Measurements from ENCODE around the gene AQP12B. TPM values are rescaled to one million over a fixed set of nuclear protein-coding genes. Genes with fewer than 3 reads are reported as not detected.

AQP12B gene
- total and polyA plus RNA-seq, 2 experiments from 2014 or later: not detected

DNA sequence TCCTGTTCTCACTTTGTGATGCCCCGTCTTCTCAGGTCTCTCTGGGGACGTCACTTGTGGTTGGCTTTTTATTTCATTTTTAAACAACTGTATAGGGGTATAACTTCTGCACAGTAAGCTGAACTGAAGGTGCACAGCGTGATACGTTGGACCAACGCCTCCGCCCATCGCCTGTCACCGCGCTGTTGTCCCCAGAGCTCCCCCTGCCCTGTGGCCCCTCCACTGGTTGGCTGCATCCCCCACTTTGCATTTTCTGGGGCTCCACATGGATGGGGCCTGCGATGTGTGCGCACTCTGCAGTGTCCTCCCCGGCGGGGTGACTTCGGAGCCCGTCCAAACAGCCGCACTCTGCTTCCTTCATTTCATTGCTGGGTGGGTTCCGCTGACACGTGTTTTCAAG is 43.1 kb downstream of the AQP12B start:
- Histone ChIP-seq H3K9me2 (ENCODE audit: insufficient read depth) (no peaks in the 10 kb centered on the region), H3K79me2 (ENCODE audit: insufficient read depth) (no peaks in the 10 kb centered on the region), H3K27me3 (replicated peaks; ENCODE audit: insufficient read depth) (peaks cover 14% of the 10 kb centered on the region), H3K36me3 (ENCODE audit: low read depth) (no peaks in the 10 kb centered on the region), H3K9me3 (ENCODE audit: low read depth) (no peaks in the 10 kb centered on the region), H3K27ac (no peak overlapping the region), H4K20me1 (ENCODE audit: insufficient read depth) (no peaks in the 10 kb centered on the region), H3K9ac (no peak overlapping the region), H3K4me1 (ENCODE audit: insufficient read depth) (no peaks in the 10 kb centered on the region), H3F3A (ENCODE audit: insufficient read depth) (no peaks in the 10 kb centered on the region), H3K4me2 (ENCODE audit: unreplicated experiment) (no peak overlapping the region), H3K4me3 (no peak overlapping the region), H2AFZ (no peak overlapping the region)
- in situ Hi-C loops (cut with MboI): no loop called here
- no peak for DNase-seq
- 87 to 89% methylated on average over 16 to 18 of the region's 18 CpGs for WGBS, 2 experiments (ENCODE audit: low coverage in 1 of 2, low lambda C conversion rate in 2 of 2, missing lambda C conversion rate in 2 of 2)
- TF ChIP-seq EZH2phosphoT487 (IDR thresholded peaks at IDR 0.05; ENCODE audit: insufficient read depth, low read depth): no peak
- no peak for TF ChIP-seq EZH2 (IDR thresholded peaks at IDR 0.05; ENCODE audit: insufficient read depth, poor library complexity, severe bottlenecking)

GRCh38 chr2:240638512-240639160 is 44.0 kb downstream of the AQP12B start:
- H3F3A ChIP-seq (ENCODE audit: insufficient read depth): no peaks in the 10 kb centered on the region
- H3K4me1 ChIP-seq (ENCODE audit: insufficient read depth): no peaks in the 10 kb centered on the region
- no peaks in the 10 kb centered on the region for H3K9me2 ChIP-seq (ENCODE audit: insufficient read depth)
- no peak overlapping the region for H3K27ac ChIP-seq
- H3K27me3 ChIP-seq (replicated peaks; ENCODE audit: insufficient read depth): peaks cover 14% of the 10 kb centered on the region
- no peak for TF ChIP-seq EZH2phosphoT487 (IDR thresholded peaks at IDR 0.05; ENCODE audit: insufficient read depth, low read depth)
- DNase-seq: no peak
- no peaks in the 10 kb centered on the region for H3K36me3 ChIP-seq (ENCODE audit: low read depth)
- no peak overlapping the region for H3K4me3 ChIP-seq
- no peak overlapping the region for H3K9ac ChIP-seq
- H2AFZ ChIP-seq: no peak overlapping the region
- no peaks in the 10 kb centered on the region for H4K20me1 ChIP-seq (ENCODE audit: insufficient read depth)
- H3K9me3 ChIP-seq (ENCODE audit: low read depth): no peaks in the 10 kb centered on the region
- H3K79me2 ChIP-seq (ENCODE audit: insufficient read depth): no peaks in the 10 kb centered on the region
- in situ Hi-C loops (cut with MboI): no loop called here
- H3K4me2 ChIP-seq (ENCODE audit: unreplicated experiment): no peak overlapping the region
- WGBS, 2 experiments (ENCODE audit: low coverage in 1 of 2, low lambda C conversion rate in 2 of 2, missing lambda C conversion rate in 2 of 2): 8 to 14% methylated on average over 18 of the region's 18 CpGs

DNA sequence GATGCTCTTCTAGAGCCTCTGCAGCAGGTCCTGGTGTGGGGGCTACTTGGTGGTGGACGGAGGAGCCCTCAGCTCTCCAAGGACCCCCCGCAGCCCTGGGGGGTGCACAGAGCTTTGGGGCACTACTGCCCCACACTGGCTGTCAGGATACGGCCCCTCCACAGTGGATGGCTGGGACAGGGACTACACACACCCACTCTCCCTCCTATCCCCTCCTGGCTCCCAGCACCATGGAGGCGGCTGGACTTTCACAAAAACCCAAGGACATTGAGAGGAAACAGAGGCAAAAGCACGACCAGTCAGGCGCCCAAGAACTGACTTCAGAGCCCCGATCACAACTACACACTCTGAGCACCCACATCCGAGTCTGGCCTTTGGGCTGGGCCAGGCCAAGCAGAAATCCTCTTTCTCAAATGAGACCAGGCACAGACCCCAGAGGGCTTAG is 44.8 kb downstream of the AQP12B start:
- peaks cover 14% of the 10 kb centered on the region for H3K27me3 ChIP-seq (replicated peaks; ENCODE audit: insufficient read depth)
- no peaks in the 10 kb centered on the region for H3K79me2 ChIP-seq (ENCODE audit: insufficient read depth)
- no peak overlapping the region for H3K27ac ChIP-seq
- no peaks in the 10 kb centered on the region for H3K36me3 ChIP-seq (ENCODE audit: low read depth)
- no peaks in the 10 kb centered on the region for H3K9me2 ChIP-seq (ENCODE audit: insufficient read depth)
- H3F3A ChIP-seq (ENCODE audit: insufficient read depth): no peaks in the 10 kb centered on the region
- TF ChIP-seq EZH2 (IDR thresholded peaks at IDR 0.05; ENCODE audit: insufficient read depth, poor library complexity, severe bottlenecking): no peak
- no peak for TF ChIP-seq EZH2phosphoT487 (IDR thresholded peaks at IDR 0.05; ENCODE audit: insufficient read depth, low read depth)
- no peak overlapping the region for H3K9ac ChIP-seq
- H3K4me1 ChIP-seq (ENCODE audit: insufficient read depth): no peaks in the 10 kb centered on the region
- no peak for DNase-seq
- no peak overlapping the region for H3K4me2 ChIP-seq (ENCODE audit: unreplicated experiment)
- H2AFZ ChIP-seq: no peak overlapping the region
- no peaks in the 10 kb centered on the region for H4K20me1 ChIP-seq (ENCODE audit: insufficient read depth)
- no peaks in the 10 kb centered on the region for H3K9me3 ChIP-seq (ENCODE audit: low read depth)
- in situ Hi-C loops (cut with MboI): no loop called here
- 45 to 48% methylated on average over 8 of the region's 8 CpGs for WGBS, 2 experiments (ENCODE audit: low coverage in 1 of 2, low lambda C conversion rate in 2 of 2, missing lambda C conversion rate in 2 of 2)
- no peak overlapping the region for H3K4me3 ChIP-seq

- TF ChIP-seq EZH2 (IDR thresholded peaks at IDR 0.05; ENCODE audit: insufficient read depth, poor library complexity, severe bottlenecking) (no peak), EZH2phosphoT487 (IDR thresholded peaks at IDR 0.05; ENCODE audit: insufficient read depth, low read depth) (no peak)
- Histone ChIP-seq H3K27ac (no peak overlapping the region), H3K36me3 (ENCODE audit: low read depth) (no peaks in the 10 kb centered on the region), H3K4me1 (ENCODE audit: insufficient read depth) (no peaks in the 10 kb centered on the region), H3K9me3 (ENCODE audit: low read depth) (no peaks in the 10 kb centered on the region), H3K4me2 (ENCODE audit: unreplicated experiment) (no peak overlapping the region), H2AFZ (no peak overlapping the region), H4K20me1 (ENCODE audit: insufficient read depth) (no peaks in the 10 kb centered on the region), H3K79me2 (ENCODE audit: insufficient read depth) (no peaks in the 10 kb centered on the region), H3F3A (ENCODE audit: insufficient read depth) (no peaks in the 10 kb centered on the region), H3K4me3 (no peak overlapping the region), H3K9ac (no peak overlapping the region), H3K27me3 (replicated peaks; ENCODE audit: insufficient read depth) (peaks cover 14% of the 10 kb centered on the region), H3K9me2 (ENCODE audit: insufficient read depth) (no peaks in the 10 kb centered on the region)
- 61 to 63% methylated on average over 15 to 17 of the region's 17 CpGs for WGBS, 2 experiments (ENCODE audit: low coverage in 1 of 2, low lambda C conversion rate in 2 of 2, missing lambda C conversion rate in 2 of 2)
- in situ Hi-C loops (cut with MboI): no loop called here
- no peak for DNase-seq
Measured at GRCh38 chr2:240637116-240637900, 45.4 kb downstream of the AQP12B start.

Measured in GM23248 (cell line).